Measurements from ENCODE around the gene PTX3. TPM values are rescaled to one million over a fixed set of nuclear protein-coding genes. Genes with fewer than 3 reads are reported as not detected.

Gene PTX3
- total and polyA plus RNA-seq, 7 donors: 0.19 to 21.8 (median 0.63) TPM

DNA sequence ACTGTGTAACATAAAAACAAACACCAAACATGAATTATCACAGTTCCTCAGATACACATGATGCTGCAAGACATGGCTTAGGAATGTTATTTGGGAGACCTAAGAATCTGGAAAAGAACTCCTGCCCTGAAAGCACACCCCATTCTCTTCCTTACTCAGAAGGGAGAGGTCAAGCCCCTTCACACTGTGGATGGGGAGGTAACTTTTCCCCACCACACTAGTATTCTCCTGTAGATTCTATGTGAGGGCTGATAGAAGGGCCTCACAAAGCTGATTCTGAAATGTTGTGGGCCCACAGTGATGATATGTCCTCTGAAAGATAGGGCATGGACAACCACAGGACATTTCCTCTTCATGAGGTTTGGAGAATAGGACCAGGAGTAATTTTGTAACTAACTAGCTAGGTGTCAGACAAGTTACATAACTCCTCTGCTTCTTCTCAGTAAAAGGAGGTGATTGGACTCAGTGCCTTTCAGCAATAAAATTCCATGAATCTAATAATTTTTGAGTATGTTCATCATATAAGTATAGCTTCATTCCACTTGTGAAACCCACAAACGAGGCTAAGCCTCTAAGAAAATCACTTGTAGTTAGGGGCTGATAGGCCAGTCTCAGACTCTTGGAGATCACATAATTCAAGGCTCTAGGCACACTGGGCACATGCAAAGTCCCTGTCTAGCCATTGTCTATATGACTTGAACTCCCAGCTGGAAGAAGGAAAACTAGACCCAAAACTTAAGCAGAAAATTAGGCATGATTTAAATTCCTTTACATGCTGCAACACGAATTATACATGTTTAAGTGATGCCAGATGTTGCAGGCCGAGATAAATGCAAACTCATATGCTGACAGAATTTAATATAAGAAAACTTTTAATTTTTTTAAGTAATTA is 7.5 kb downstream of the PTX3 start:
- Histone ChIP-seq H3K27me3 (ENCODE audit: insufficient read depth in 3 of 3, low read length in 2 of 3) (no peaks in the 10 kb centered on the region), H3K4me3 (no peak overlapping the region), H3K4me1 (no peaks in the 10 kb centered on the region), H3K9me3 (no peaks in the 10 kb centered on the region), H3K27ac (no peak overlapping the region), H3K36me3 (ENCODE audit: insufficient read depth in 1 of 2, low read depth in 1 of 2) (no peaks in the 10 kb centered on the region)
- DNase-seq: no peak
- intact Hi-C loops (cut with DNase I): no loop called here
- no peak for ATAC-seq
- TF ChIP-seq, protein P1, sequence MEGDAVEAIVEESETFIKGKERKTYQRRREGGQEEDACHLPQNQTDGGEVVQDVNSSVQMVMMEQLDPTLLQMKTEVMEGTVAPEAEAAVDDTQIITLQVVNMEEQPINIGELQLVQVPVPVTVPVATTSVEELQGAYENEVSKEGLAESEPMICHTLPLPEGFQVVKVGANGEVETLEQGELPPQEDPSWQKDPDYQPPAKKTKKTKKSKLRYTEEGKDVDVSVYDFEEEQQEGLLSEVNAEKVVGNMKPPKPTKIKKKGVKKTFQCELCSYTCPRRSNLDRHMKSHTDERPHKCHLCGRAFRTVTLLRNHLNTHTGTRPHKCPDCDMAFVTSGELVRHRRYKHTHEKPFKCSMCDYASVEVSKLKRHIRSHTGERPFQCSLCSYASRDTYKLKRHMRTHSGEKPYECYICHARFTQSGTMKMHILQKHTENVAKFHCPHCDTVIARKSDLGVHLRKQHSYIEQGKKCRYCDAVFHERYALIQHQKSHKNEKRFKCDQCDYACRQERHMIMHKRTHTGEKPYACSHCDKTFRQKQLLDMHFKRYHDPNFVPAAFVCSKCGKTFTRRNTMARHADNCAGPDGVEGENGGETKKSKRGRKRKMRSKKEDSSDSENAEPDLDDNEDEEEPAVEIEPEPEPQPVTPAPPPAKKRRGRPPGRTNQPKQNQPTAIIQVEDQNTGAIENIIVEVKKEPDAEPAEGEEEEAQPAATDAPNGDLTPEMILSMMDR (IDR thresholded peaks at IDR 0.05): no peak
- 49 to 61% (median 50%) methylated on average over 3 of the region's 3 CpGs for WGBS, 3 donors

DNA sequence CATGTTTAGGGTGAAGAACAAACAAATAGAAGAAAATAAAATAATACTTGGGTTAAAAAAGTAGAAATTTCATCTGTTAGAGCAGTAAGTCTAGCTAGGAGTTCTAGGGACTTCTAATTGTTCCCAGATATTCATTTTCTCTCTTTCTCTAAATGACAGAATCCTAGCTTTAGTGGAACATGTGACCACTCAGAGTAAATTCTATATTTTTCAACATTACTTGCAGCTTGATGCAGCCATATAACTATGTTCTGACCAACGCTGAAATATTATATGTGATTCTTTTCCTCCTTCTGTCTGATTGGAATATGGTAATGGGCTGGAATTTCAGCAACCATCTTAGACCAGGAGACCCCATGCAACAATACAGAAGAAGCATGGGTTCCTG is 8.1 kb downstream of the PTX3 start:
- intact Hi-C loops (cut with DNase I): no loop called here
- WGBS, 3 donors: 64 to 87% (median 79%) methylated on average over 1 of the region's 1 CpG
- no peak for DNase-seq
- TF ChIP-seq, protein P1 (IDR thresholded peaks at IDR 0.05): no peak
- Histone ChIP-seq H3K27me3 (ENCODE audit: insufficient read depth in 3 of 3, low read length in 2 of 3) (no peaks in the 10 kb centered on the region), H3K4me3 (no peak overlapping the region), H3K4me1 (no peaks in the 10 kb centered on the region), H3K36me3 (ENCODE audit: insufficient read depth in 1 of 2, low read depth in 1 of 2) (no peaks in the 10 kb centered on the region), H3K27ac (no peak overlapping the region), H3K9me3 (no peaks in the 10 kb centered on the region)
- no peak for ATAC-seq

DNA sequence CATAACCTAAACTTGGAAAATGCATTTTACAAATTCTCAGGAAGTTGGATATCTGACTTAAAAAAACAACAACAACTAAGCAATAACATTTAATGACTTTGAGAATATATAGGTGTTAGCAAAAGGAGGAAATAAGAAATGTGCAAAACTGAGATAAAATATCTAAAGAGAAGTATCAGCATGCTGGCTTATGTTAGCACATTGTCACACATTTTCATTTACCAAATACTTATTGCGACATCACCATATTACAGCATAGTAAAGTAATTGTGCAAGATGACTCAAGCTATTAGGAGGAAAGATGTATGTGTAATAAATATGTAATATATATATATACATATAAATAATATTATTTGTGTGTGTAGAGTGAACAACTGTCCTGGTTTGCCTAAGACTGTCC is 9.2 kb downstream of the PTX3 start:
- WGBS, 3 donors: 93 to 97% (median 96%) methylated on average over 1 of the region's 1 CpG
- intact Hi-C loops (cut with DNase I): no loop called here

DNA sequence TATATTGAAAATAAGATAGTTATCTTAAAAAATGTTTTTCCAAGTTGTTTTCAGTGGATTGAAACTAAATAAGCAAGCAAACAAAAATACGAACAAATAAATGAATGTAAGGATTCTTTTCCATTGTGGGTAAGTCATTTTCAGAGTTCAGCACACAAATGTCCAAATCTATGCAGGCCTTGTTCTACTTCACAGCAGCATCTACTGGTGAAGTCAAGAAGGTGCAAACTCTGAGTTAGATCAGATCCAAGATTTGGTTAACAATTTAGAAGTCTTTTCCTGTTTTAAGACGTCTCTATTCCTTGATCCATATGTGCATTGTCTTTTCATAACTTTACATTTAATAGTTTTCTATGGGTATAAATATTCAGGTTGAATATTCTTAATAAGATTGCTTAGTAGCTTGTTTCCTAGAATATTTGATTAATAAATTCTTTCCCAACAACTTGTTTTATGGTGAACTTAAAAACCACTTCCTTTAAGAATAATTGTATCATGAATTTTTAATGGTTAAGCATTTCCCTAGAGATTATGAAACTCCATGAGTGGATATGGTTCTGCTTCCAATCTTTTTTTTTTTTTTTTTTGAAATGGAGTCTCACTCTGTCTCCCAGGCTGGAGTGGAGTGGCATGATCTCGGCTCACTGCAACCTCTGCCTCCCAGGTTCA is 10.5 kb downstream of the PTX3 start:
- TF ChIP-seq, protein P1 (IDR thresholded peaks at IDR 0.05): peak; percentile 31
- ATAC-seq: no peak
- H3K9me3 ChIP-seq: no peaks in the 10 kb centered on the region
- no peaks in the 10 kb centered on the region for H3K4me1 ChIP-seq
- no peak for DNase-seq
- no peaks in the 10 kb centered on the region for H3K36me3 ChIP-seq (ENCODE audit: insufficient read depth in 1 of 2, low read depth in 1 of 2)
- 58 to 64% (median 60%) methylated on average over 3 of the region's 3 CpGs for WGBS, 3 donors
- no peak overlapping the region for H3K27ac ChIP-seq
- H3K27me3 ChIP-seq (ENCODE audit: insufficient read depth in 3 of 3, low read length in 2 of 3): no peaks in the 10 kb centered on the region
- H3K4me3 ChIP-seq: no peak overlapping the region
- intact Hi-C loops (cut with DNase I): no loop called here

More for the DNA sequence above, 9.2 kb downstream of the PTX3 start:
- DNase-seq (no peak), ATAC-seq (no peak)
- Histone ChIP-seq H3K27me3 (ENCODE audit: insufficient read depth in 3 of 3, low read length in 2 of 3) (no peaks in the 10 kb centered on the region), H3K9me3 (no peaks in the 10 kb centered on the region), H3K4me3 (no peak overlapping the region), H3K36me3 (ENCODE audit: insufficient read depth in 1 of 2, low read depth in 1 of 2) (no peaks in the 10 kb centered on the region), H3K27ac (no peak overlapping the region), H3K4me1 (no peaks in the 10 kb centered on the region)
- TF ChIP-seq, protein P1 (IDR thresholded peaks at IDR 0.05): no peak
